22Rv1 (cell line): Measurements from ENCODE around the gene GMDS.

Source experiments
- H3K27ac ChIP-seq: fragments of 450-650 bp; 2 replicates; pipeline ENCODE4 v1.5.1; 2017
- ZFX ChIP-seq: fragments of 450-650 bp; IDR thresholded peaks from 2 replicates; pipeline ENCODE4 v1.6.1; 2017; ENCODE audit warnings: antibody characterized with exemption, borderline replicate concordance
- TF ChIP-seq, protein P1 (sequence below): fragments of 450-650 bp; IDR thresholded peaks from 2 replicates; pipeline ENCODE4 v1.5.1; 2017; ENCODE audit warnings: mild to moderate bottlenecking

The GMDS gene

DNA sequence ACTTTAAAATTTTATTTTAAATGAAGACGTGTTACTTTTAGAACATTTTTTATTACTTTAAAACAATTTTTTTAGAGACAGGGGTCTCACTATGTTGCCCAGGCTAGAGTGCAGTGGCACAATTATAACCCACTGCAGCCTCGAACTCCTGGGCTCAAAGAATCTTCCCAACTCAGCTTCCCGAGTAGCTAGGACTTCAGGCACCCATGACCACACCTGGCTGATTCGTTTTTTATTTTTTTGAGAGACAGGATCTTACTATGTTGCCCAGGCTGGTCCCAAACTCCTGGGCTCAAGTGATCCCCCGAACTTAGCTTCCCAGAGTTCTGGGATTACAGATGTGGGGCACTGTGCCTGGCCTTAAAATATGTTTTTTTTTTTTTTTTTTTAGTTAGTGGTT, 287.7 kb downstream of the GMDS start:
- TF ChIP-seq, protein P1, sequence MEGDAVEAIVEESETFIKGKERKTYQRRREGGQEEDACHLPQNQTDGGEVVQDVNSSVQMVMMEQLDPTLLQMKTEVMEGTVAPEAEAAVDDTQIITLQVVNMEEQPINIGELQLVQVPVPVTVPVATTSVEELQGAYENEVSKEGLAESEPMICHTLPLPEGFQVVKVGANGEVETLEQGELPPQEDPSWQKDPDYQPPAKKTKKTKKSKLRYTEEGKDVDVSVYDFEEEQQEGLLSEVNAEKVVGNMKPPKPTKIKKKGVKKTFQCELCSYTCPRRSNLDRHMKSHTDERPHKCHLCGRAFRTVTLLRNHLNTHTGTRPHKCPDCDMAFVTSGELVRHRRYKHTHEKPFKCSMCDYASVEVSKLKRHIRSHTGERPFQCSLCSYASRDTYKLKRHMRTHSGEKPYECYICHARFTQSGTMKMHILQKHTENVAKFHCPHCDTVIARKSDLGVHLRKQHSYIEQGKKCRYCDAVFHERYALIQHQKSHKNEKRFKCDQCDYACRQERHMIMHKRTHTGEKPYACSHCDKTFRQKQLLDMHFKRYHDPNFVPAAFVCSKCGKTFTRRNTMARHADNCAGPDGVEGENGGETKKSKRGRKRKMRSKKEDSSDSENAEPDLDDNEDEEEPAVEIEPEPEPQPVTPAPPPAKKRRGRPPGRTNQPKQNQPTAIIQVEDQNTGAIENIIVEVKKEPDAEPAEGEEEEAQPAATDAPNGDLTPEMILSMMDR = no peak
- no peak for TF ChIP-seq ZFX
- no peak overlapping the region for H3K27ac ChIP-seq

- no peak for TF ChIP-seq ZFX
- TF ChIP-seq, protein P1 = no peak
- no peak overlapping the region for H3K27ac ChIP-seq
These were observed 292.6 kb downstream of the GMDS start for GRCh38 chr6:1952740-1953360.

DNA sequence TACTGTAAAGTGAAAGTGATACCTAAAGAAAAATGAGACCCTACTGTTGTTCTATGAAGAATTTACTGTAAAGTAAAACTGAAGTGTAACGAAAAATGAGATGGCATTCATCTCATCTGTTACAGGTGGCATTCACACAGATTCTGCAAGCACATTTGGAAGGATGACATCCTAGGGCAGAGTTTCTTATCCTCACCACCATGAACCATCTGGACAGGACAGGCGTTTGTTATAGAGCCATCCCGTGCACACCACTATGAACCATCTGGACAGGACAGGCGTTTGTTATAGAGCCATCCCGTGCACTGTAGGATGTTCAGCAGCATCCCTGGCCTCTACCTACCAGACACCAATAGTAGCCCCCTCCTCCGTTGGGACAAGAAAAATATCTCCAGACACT, 294.8 kb downstream of the GMDS start:
- no peak overlapping the region for H3K27ac ChIP-seq
- no peak for TF ChIP-seq ZFX
- TF ChIP-seq, protein P1 = no peak

DNA sequence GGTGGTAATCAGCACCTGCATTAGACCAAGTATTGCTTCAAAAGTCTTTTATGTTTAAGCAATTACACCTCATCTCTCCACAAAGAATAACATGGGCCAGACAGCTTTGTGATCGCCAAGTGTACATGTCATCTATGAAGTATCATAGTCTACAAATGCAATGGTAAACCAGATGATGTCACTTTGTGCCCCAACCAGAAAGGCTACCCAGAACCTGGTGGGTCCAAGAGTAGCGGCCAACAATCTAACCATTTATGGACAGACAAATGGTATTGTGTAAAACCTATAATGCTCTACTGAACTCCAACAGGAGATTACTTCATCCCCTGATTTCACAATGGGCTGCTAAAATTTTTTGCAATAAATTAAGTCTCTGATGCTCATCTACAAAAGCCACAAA, 295.9 kb downstream of the GMDS start:
- H3K27ac ChIP-seq = no peak overlapping the region
- TF ChIP-seq ZFX = no peak
- TF ChIP-seq, protein P1 = no peak

- TF ChIP-seq, protein P1 = no peak
- TF ChIP-seq ZFX = no peak
- no peak overlapping the region for H3K27ac ChIP-seq
These were observed 297.5 kb downstream of the GMDS start for GRCh38 chr6:1947922-1948321.

DNA sequence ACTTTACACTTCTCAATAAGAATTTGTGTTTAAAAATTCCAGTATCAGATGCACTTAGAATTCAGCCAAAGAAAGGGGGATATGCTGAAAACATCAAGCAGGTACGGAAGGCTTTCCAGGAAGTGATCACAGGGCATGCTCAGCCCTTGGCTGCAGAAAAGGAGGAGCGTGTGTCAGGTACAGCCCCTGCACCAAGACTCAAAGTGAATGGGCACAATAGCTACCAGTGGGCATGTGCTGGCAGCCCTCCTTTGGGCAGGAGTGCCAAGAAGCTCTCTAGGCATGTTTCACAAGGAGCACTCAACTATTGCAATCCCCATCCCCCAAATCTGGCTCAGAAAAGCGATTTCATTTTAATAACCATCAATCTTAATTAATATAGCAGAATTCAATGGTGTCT, 298.8 kb downstream of the GMDS start:
- H3K27ac ChIP-seq = no peak overlapping the region
- TF ChIP-seq ZFX = no peak
- TF ChIP-seq, protein P1 = no peak

DNA sequence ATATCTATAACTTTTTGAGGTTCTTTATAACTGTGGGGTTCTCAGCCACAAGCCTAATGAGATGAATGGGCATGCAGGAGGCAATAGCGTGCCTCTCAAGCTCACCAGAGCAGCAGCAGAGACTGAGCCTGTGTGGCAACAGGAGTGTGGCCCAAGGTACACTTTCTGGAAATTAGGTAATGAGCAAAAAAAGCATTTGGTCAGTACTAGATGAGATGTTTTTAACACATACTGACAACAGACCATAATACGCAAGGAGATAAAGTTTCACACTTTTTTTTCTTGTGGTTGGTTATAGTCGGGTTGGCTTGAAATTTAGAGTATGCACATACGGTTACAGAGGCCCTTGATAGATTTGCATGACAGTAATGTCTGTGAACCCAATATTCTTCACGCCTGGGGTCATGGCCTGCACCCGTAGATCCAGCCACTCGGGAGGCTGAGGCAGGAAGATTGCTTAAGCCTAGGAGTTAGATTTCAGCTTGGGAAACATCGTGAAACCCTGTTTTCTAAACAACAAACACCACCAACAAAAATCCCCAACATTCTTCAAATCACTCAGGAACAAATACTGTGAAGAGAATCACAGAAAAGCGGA, 300.1 kb downstream of the GMDS start:
- H3K27ac ChIP-seq = no peak overlapping the region
- no peak for TF ChIP-seq ZFX
- TF ChIP-seq, protein P1 = no peak
